ENCODE data around the gene TMBIM6. TPM values are rescaled to one million over a fixed set of nuclear protein-coding genes. Genes with fewer than 3 reads are reported as not detected.

Gene TMBIM6
- total RNA-seq, 1 experiment from 2014 or later, result 525 TPM

DNA sequence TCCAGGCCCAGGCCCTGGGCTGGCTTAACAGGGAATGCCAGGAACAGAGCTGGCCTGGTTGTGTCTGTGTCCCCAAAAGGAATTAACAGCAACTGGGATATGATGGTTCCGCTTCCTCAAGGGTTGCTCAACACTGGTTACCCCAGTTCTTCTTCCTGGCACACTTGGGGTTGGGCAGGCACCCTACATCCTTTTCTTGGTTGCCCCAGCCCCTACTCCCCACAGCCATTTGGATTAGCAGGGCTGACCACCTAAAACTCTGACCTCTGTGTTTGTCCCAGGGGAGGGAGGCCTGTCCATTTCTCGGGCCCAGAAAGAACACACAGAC, 56.1 kb downstream of the TMBIM6 start:
- Histone ChIP-seq H3K27ac (ENCODE audit: low read length) (no peak overlapping the region), H3K4me1 (ENCODE audit: control insufficient read depth, insufficient read depth, low read length) (no peaks in the 10 kb centered on the region), H3K4me3 (ENCODE audit: low read depth in 2 of 2, low read length in 2 of 2) (no peak overlapping the region), H3K27me3 (ENCODE audit: control insufficient read depth, insufficient read depth, low read length) (no peaks in the 10 kb centered on the region), H3K9me3 (ENCODE audit: control insufficient read depth, insufficient read depth, low read depth, low read length) (no peaks in the 10 kb centered on the region), H3K36me3 (ENCODE audit: control insufficient read depth, insufficient read depth, low read length) (no peaks in the 10 kb centered on the region)
- BruUV-seq (replicated peaks), result no TSS peak
- CTCF ChIA-PET, result no interaction called here
- POLR2A ChIA-PET, result no interaction called here
- intact Hi-C loops (cut with micrococcal nuclease; ENCODE audit: unreplicated experiment), result no loop called here
- in situ Hi-C loops (cut with HindIII; ENCODE audit: low pct_unique_long_range_greater_than_20kb, low sequenced_read_pairs), result no loop called here
- TF ChIP-seq, protein P1, sequence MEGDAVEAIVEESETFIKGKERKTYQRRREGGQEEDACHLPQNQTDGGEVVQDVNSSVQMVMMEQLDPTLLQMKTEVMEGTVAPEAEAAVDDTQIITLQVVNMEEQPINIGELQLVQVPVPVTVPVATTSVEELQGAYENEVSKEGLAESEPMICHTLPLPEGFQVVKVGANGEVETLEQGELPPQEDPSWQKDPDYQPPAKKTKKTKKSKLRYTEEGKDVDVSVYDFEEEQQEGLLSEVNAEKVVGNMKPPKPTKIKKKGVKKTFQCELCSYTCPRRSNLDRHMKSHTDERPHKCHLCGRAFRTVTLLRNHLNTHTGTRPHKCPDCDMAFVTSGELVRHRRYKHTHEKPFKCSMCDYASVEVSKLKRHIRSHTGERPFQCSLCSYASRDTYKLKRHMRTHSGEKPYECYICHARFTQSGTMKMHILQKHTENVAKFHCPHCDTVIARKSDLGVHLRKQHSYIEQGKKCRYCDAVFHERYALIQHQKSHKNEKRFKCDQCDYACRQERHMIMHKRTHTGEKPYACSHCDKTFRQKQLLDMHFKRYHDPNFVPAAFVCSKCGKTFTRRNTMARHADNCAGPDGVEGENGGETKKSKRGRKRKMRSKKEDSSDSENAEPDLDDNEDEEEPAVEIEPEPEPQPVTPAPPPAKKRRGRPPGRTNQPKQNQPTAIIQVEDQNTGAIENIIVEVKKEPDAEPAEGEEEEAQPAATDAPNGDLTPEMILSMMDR (IDR thresholded peaks at IDR 0.05), result no peak
- TF ChIP-seq TCF7L2 (IDR thresholded peaks at IDR 0.05; ENCODE audit: low read depth, low read length) (no peak), POLR2AphosphoS5 (IDR thresholded peaks at IDR 0.05; ENCODE audit: low read depth, low read length) (no peak), SIN3A (IDR thresholded peaks at IDR 0.05; ENCODE audit: borderline replicate concordance, insufficient read depth, low read depth, low read length) (no peak)
- TF ChIP-seq, protein P2, sequence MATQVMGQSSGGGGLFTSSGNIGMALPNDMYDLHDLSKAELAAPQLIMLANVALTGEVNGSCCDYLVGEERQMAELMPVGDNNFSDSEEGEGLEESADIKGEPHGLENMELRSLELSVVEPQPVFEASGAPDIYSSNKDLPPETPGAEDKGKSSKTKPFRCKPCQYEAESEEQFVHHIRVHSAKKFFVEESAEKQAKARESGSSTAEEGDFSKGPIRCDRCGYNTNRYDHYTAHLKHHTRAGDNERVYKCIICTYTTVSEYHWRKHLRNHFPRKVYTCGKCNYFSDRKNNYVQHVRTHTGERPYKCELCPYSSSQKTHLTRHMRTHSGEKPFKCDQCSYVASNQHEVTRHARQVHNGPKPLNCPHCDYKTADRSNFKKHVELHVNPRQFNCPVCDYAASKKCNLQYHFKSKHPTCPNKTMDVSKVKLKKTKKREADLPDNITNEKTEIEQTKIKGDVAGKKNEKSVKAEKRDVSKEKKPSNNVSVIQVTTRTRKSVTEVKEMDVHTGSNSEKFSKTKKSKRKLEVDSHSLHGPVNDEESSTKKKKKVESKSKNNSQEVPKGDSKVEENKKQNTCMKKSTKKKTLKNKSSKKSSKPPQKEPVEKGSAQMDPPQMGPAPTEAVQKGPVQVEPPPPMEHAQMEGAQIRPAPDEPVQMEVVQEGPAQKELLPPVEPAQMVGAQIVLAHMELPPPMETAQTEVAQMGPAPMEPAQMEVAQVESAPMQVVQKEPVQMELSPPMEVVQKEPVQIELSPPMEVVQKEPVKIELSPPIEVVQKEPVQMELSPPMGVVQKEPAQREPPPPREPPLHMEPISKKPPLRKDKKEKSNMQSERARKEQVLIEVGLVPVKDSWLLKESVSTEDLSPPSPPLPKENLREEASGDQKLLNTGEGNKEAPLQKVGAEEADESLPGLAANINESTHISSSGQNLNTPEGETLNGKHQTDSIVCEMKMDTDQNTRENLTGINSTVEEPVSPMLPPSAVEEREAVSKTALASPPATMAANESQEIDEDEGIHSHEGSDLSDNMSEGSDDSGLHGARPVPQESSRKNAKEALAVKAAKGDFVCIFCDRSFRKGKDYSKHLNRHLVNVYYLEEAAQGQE (IDR thresholded peaks at IDR 0.05; ENCODE audit: insufficient read depth in 1 of 2, low read depth in 2 of 2, low read length in 1 of 2), result no peak
- no peak for DNase-seq (ENCODE audit: low read depth, low spot score)
- no peak for ATAC-seq

DNA sequence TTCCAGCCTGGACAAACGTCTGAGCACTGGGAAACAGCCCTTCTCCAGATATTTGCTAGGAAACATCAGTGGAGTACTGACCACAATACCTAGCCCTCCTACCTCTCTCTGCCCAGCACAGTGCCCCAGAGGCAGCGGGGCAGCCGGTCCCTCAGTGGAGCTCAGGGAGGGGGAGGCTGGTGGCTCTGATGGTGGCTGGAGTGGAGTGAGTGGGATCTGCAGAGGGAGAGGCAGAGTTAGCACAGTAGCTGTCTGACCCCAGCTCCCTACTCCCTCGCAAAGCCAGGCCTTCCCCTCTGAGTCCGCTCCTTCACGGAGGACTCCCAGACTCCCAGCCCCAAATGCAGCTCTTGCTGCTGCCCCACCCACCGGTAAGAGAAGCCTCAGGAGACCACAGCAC, 56.9 kb downstream of the TMBIM6 start:
- no peak for DNase-seq (ENCODE audit: low read depth, low spot score)
- Histone ChIP-seq H3K9me3 (ENCODE audit: control insufficient read depth, insufficient read depth, low read depth, low read length) (no peaks in the 10 kb centered on the region), H3K4me1 (ENCODE audit: control insufficient read depth, insufficient read depth, low read length) (no peaks in the 10 kb centered on the region), H3K27ac (ENCODE audit: low read length) (no peak overlapping the region), H3K4me3 (ENCODE audit: low read depth in 2 of 2, low read length in 2 of 2) (no peak overlapping the region), H3K36me3 (ENCODE audit: control insufficient read depth, insufficient read depth, low read length) (no peaks in the 10 kb centered on the region), H3K27me3 (ENCODE audit: control insufficient read depth, insufficient read depth, low read length) (no peaks in the 10 kb centered on the region)
- no peak for ATAC-seq
- no peak for TF ChIP-seq SIN3A (IDR thresholded peaks at IDR 0.05; ENCODE audit: borderline replicate concordance, insufficient read depth, low read depth, low read length)
- TF ChIP-seq, protein P2 (IDR thresholded peaks at IDR 0.05; ENCODE audit: insufficient read depth in 1 of 2, low read depth in 2 of 2, low read length in 1 of 2), result no peak
- TF ChIP-seq POLR2AphosphoS5 (IDR thresholded peaks at IDR 0.05; ENCODE audit: low read depth, low read length), result no peak
- TF ChIP-seq TCF7L2 (IDR thresholded peaks at IDR 0.05; ENCODE audit: low read depth, low read length), result no peak
- TF ChIP-seq, protein P1 (IDR thresholded peaks at IDR 0.05), result no peak
- BruUV-seq (replicated peaks), result no TSS peak
- ChIA-PET POLR2A (no interaction called here), CTCF (no interaction called here)
- in situ Hi-C loops (cut with HindIII; ENCODE audit: low pct_unique_long_range_greater_than_20kb, low sequenced_read_pairs) (no loop called here), intact Hi-C loops (cut with micrococcal nuclease; ENCODE audit: unreplicated experiment) (no loop called here)
